Measurements from ENCODE around the gene CLMN.

DNA sequence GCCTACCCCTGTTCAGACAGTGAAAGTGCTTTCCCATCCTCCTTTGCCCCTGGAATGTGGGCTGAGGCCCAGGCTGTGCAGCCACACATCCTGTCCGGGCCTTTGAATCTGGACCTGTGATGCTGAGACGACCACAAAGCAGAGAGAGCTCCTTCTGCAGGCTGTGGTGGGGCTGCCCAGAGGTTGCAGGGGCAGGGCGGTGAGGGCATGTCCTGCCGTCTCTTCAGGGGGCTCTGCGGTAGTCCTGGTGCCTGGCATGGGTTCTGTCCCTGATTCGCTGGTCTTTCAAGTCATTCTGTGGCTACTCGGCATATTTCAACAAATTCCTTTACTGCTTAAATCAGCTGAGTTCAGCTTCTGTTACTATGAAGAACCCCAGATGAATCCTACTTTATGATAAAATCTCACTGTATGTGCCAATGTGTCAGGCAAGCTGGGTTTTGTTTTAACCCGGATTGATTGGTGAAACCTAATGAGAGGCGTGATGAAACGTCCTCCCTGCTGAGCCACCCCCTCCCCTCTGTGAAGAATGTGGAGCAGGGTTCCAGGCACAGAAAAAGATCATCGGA, 99.0 kb downstream of the CLMN start:
- TF ChIP-seq CTCF (IDR thresholded peaks at IDR 0.05 in 2 of 3, conservative IDR thresholded peaks at IDR 0.05 in 1 of 3; ENCODE audit: borderline replicate concordance in 1 of 3, insufficient read depth in 1 of 3, low read depth in 2 of 3, low read length in 2 of 3): no peak
- TF ChIP-seq, protein P1, sequence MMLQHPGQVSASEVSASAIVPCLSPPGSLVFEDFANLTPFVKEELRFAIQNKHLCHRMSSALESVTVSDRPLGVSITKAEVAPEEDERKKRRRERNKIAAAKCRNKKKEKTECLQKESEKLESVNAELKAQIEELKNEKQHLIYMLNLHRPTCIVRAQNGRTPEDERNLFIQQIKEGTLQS (IDR thresholded peaks at IDR 0.05): no peak
- no peak for TF ChIP-seq SP1 (IDR thresholded peaks at IDR 0.05; ENCODE audit: low read depth)
- no peak for TF ChIP-seq EZH2 (IDR thresholded peaks at IDR 0.05)
- TF ChIP-seq JUND (IDR thresholded peaks at IDR 0.05): no peak
- TF ChIP-seq POLR2AphosphoS5 (IDR thresholded peaks at IDR 0.05; ENCODE audit: low read depth, low read length): no peak
- no peak for TF ChIP-seq RAD21 (IDR thresholded peaks at IDR 0.05; ENCODE audit: low read depth)
- TF ChIP-seq, protein P2, sequence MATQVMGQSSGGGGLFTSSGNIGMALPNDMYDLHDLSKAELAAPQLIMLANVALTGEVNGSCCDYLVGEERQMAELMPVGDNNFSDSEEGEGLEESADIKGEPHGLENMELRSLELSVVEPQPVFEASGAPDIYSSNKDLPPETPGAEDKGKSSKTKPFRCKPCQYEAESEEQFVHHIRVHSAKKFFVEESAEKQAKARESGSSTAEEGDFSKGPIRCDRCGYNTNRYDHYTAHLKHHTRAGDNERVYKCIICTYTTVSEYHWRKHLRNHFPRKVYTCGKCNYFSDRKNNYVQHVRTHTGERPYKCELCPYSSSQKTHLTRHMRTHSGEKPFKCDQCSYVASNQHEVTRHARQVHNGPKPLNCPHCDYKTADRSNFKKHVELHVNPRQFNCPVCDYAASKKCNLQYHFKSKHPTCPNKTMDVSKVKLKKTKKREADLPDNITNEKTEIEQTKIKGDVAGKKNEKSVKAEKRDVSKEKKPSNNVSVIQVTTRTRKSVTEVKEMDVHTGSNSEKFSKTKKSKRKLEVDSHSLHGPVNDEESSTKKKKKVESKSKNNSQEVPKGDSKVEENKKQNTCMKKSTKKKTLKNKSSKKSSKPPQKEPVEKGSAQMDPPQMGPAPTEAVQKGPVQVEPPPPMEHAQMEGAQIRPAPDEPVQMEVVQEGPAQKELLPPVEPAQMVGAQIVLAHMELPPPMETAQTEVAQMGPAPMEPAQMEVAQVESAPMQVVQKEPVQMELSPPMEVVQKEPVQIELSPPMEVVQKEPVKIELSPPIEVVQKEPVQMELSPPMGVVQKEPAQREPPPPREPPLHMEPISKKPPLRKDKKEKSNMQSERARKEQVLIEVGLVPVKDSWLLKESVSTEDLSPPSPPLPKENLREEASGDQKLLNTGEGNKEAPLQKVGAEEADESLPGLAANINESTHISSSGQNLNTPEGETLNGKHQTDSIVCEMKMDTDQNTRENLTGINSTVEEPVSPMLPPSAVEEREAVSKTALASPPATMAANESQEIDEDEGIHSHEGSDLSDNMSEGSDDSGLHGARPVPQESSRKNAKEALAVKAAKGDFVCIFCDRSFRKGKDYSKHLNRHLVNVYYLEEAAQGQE (IDR thresholded peaks at IDR 0.05; ENCODE audit: low read depth): no peak
- TF ChIP-seq POLR2A (IDR thresholded peaks at IDR 0.05; ENCODE audit: borderline replicate concordance, extremely low read depth, insufficient read depth, insufficient read length): no peak
- TF ChIP-seq EZH2phosphoT487 (IDR thresholded peaks at IDR 0.05; ENCODE audit: borderline replicate concordance): no peak
